GM12878 (cell line): ENCODE data around the gene SDC1.

ENCODE experiments used
- CREB1 ChIP-seq: IDR thresholded peaks from 2 replicates; pipeline ENCODE4 v1.6.1; 2012; ENCODE audit warnings: low read depth, mild to moderate bottlenecking, inconsistent platforms
- GABPA ChIP-seq: IDR thresholded peaks from 2 replicates; pipeline ENCODE4 v1.6.1; 2014; ENCODE audit warnings: antibody characterized with exemption, low read depth, mild to moderate bottlenecking, inconsistent platforms
- MXI1 ChIP-seq: fragments of 150-350 bp; IDR thresholded peaks from 2 replicates; pipeline ENCODE4 v1.6.1; 2011; ENCODE audit warnings: low read depth, mild to moderate bottlenecking, inconsistent platforms, low read length, improper control_type of control experiment
- MYC ChIP-seq: IDR thresholded peaks from 2 replicates; pipeline ENCODE4 v1.6.1; 2011; ENCODE audit warnings: mild to moderate bottlenecking, low read length, moderate library complexity, inconsistent platforms; ENCODE audit not compliant: insufficient read depth, insufficient replicate concordance, insufficient read length, severe bottlenecking
- NBN ChIP-seq: fragments of 450-650 bp; IDR thresholded peaks from 2 replicates; pipeline ENCODE4 v1.6.1; 2016
- PKNOX1 ChIP-seq: fragments of 450-650 bp; IDR thresholded peaks from 2 replicates; pipeline ENCODE4 v1.6.1; 2016; ENCODE audit warnings: mild to moderate bottlenecking
- POLR2A ChIP-seq: IDR thresholded peaks from 2 replicates; pipeline ENCODE4 v1.6.1; 2011; ENCODE audit warnings: low read depth, mild to moderate bottlenecking, low read length
- RCOR1 ChIP-seq: conservative IDR thresholded peaks from 2 replicates; pipeline ENCODE4 v1.6.1; 2012; ENCODE audit warnings: low read depth, low read length, improper control_type of control experiment
- TCF12 ChIP-seq: IDR thresholded peaks from 2 replicates; pipeline ENCODE4 v1.6.1; 2011; ENCODE audit warnings: low read depth, mild to moderate bottlenecking, low read length
- USF2 ChIP-seq: IDR thresholded peaks from 2 replicates; pipeline ENCODE4 v1.6.1; 2011; ENCODE audit warnings: low read depth, low read length, improper control_type of control experiment, borderline replicate concordance
- ZBTB11 ChIP-seq: fragments of 450-650 bp; formaldehyde crosslinking; IDR thresholded peaks from 2 replicates; pipeline ENCODE4 v1.5.0; 2022; ENCODE audit warnings: mild to moderate bottlenecking, missing genetic modification characterization
- TF ChIP-seq, protein P1 (sequence below), 3 experiments: IDR thresholded peaks in 2 of 3; conservative IDR thresholded peaks in 1 of 3; 2 replicates each; pipeline ENCODE4 v1.5.1; 2011; ENCODE audit warnings: low read depth in 3 of 3, low read length in 3 of 3, mild to moderate bottlenecking in 3 of 3, control low read depth in 2 of 3, moderate library complexity in 2 of 3, inconsistent platforms in 1 of 3, mixed read lengths in 1 of 3; ENCODE audit not compliant: control insufficient read depth in 2 of 3, insufficient read depth in 1 of 3; ENCODE audit errors: extremely low read depth in 1 of 3

GRCh38 chr2:20159411-20160070 lies 65.4 kb downstream of the SDC1 start:
- no peak for TF ChIP-seq NBN
- no peak for TF ChIP-seq PKNOX1
- TF ChIP-seq TCF12: no peak
- TF ChIP-seq, protein P1, sequence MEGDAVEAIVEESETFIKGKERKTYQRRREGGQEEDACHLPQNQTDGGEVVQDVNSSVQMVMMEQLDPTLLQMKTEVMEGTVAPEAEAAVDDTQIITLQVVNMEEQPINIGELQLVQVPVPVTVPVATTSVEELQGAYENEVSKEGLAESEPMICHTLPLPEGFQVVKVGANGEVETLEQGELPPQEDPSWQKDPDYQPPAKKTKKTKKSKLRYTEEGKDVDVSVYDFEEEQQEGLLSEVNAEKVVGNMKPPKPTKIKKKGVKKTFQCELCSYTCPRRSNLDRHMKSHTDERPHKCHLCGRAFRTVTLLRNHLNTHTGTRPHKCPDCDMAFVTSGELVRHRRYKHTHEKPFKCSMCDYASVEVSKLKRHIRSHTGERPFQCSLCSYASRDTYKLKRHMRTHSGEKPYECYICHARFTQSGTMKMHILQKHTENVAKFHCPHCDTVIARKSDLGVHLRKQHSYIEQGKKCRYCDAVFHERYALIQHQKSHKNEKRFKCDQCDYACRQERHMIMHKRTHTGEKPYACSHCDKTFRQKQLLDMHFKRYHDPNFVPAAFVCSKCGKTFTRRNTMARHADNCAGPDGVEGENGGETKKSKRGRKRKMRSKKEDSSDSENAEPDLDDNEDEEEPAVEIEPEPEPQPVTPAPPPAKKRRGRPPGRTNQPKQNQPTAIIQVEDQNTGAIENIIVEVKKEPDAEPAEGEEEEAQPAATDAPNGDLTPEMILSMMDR (IDR thresholded peaks at IDR 0.05 in 2 of 3, conservative IDR thresholded peaks at IDR 0.05 in 1 of 3; ENCODE audit: control insufficient read depth in 2 of 3, extremely low read depth in 1 of 3, insufficient read depth in 1 of 3, low read depth in 3 of 3, low read length in 3 of 3): no peak
- TF ChIP-seq MXI1: no peak
- TF ChIP-seq USF2: no peak
- no peak for TF ChIP-seq POLR2A
- TF ChIP-seq CREB1: no peak
- no peak for TF ChIP-seq GABPA
- TF ChIP-seq ZBTB11 (CRISPR knock-in tag): no peak
- no peak for TF ChIP-seq RCOR1
- no peak for TF ChIP-seq MYC
